GM18505 (cell line): ENCODE results near the gene ANKRD55.

Experiments used
- ATAC-seq: cut with Tn5 transposase; IDR thresholded peaks from one replicate; pipeline ENCODE4 v1.9.1; 2021; ENCODE audit not compliant: unreplicated experiment
- POLR2A ChIP-seq: IDR thresholded peaks from 4 replicates; pipeline ENCODE4 v1.6.1; 2011; ENCODE audit warnings: borderline replicate concordance; ENCODE audit not compliant: insufficient read depth, insufficient read length; ENCODE audit errors: extremely low read depth

ANKRD55 gene

DNA sequence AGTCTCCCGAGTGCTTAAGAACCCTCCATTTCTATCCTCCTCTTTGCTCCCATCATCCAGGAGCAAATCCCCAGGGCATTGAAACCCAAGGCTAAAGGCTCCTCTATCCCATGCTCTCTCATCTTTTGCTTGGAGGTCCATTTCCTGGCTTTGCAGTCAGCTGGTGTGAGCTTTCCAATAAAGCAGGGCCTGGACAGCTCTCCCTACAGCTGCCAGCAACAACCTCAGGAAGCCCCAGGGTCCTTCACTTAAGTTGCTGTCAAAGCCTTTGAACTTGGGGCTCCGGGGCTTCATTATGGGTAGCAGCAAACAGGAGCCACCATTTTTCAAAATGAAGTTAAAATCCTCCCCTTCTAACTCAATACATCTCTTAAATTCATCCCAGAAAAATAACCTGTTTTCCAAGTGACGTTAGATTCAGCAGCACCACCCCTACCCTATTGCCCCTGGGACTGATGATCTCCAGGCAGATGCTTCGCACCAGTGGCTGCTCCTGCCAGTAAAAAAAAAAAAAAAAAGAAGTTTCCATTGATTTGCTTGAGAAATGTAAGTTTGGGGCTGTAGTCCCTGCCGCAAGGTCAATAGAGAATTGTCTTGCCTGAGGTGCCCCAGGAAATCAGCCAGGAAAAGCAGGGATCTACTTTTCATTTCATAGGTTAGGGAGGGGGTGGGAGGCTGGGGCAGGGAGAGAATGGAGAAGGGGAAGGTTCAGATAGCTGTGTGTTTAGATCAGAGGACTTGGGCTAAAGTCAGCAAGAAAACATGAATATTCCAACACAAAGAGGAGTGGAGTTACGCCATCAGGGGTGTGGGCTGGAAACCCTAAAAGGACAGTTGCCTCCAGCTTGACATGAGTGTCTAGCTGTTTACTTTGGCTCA lies 154.6 kb downstream of the ANKRD55 start:
- TF ChIP-seq POLR2A = no peak
- ATAC-seq = no peak

DNA sequence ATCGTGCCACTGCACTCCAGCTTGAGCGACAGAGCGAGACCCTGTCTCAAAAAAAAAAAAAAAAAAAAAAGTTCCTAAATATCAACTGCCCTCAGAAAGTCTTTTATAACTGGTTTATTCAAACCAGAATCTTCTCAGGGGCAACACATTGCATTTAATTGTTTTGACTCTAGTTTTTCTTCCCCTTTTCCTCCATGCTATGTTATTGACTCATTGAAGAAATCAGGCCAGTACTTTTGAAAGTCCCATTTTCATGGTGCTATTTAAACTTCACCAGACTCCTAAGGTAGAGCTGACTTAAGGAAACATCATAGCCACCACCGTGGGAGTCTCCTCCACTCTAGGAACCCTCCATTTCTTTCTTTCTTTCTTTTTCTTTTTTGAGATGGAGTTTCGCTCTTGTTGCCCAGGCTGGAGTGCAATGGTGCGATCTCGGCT lies 155.3 kb downstream of the ANKRD55 start:
- ATAC-seq = no peak
- TF ChIP-seq POLR2A = no peak

DNA sequence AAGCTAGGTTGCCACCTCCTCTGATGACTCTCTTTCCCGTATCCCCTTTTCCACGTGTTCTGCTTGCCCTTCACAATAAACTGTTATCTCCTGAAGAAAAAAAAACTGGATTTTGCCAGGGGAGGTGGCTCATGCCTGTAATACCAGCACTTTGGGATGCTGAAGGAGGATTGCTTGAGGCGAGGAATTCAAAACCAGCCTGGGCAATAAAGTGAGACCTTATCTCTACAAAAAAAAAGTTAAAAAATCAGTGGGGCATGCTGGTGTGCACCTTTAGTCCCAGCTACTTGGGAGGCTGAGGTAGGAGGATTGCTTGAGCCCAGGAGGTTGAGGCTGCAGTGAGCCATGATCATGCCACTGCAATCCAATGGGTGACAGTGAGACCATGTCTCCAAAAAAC lies 156.6 kb downstream of the ANKRD55 start:
- no peak for TF ChIP-seq POLR2A
- no peak for ATAC-seq

DNA sequence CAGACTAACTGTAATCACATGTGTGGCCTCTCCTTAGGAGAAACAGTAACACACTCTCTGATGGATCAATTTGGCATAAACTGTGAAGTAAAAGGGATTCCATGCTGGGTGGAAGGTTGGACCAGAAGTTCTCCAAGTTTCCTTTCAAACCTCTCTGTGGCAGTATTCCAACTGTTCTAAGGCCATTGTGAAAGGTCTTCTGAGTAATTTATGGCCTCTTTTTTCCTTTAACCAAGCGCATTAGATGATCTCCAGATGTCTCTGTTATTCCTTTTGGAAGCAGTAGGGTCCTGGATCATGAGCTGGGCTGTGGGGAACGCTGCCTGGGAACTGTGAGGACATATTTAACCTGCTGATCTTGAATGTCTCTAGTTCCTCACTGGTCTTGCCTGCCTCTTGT lies 157.8 kb downstream of the ANKRD55 start:
- no peak for TF ChIP-seq POLR2A
- ATAC-seq = no peak

DNA sequence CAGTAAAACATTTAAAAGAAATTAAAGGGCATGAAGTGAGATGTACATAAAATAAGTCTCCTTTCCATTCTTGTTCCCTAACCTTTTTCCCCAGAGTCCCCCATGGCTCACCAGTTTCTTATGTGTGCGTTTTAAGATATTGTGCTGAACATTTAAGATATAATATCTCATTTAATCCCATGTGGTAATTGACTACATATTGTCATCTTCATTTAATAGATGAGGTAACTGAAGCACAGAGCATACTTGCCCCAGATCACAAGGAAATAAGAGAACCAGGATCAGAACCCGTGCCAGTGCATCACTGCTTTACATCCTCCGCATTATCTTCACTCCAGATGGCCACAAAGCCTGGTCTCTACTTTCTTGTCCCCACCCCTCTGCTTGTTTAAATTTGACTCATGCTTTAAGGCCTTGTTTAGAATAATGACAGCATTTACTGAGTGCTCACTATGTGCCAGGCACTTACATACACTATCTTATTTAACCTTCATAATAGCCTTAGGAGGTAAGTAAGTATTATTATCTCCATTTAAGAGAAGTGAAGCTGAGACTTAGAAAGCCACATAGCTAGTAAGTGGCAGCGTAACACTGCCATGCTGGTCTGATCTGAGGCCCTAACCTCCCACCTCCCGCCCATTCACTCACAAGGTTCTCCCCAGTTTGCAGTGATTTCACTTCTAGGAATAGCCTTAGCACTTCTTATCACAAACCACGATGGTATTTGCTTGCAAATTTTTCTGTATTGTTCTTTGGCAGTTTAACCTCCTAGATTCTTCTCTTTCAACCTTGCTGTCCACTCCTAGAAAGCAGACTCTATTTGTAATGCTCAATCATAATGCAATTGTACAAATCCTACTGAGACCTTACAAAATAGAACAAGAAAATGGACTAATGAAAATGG lies 160.0 kb downstream of the ANKRD55 start:
- no peak for ATAC-seq
- no peak for TF ChIP-seq POLR2A

DNA sequence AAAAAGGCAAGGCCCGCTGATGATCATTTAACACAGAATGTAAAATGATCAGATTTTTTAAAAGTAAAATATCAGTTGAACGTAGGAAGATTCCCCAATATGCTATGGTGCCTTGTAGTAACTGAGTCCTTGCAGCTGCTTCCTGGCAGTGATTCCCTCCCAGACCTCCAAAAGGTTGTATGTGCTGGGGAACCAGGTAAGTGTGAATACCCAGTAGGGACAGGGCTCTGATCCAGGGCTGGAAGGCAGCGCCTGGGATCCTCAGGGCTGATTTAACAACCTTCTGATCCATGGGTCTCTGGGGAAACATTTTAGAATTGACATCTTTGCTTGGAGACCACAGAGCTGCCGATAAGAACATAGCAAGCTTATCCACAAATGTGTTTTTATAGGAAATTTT lies 161.7 kb downstream of the ANKRD55 start:
- no peak for ATAC-seq

DNA sequence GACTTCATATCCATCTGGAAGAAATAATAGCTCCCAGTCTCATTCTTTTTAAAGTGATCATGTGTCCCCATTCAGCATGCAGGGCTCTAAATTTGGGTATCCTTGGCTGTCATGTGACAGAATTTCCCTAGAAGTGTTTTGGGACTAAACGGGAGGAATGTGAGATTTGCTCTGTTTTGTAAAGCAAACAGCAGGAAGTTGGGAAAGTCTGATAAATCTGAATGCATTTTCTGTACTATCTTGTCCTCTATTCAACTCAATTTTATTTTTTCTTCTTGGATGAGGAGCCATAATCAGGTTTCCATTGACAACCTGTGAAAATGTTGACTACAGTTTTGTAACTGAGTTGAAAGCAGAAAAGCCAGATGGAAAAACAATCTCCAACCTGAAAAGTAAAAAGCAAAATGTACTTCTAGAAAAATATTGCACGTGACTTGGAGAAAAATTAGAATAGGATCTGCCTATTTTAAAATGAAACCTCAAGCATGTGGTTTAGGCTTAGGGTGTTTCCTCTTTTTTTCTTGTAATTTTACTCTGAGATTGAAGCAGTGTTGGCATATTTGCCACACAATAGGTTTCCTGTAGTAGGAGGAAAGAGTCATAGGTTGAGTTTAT lies 162.2 kb downstream of the ANKRD55 start:
- no peak for ATAC-seq
- TF ChIP-seq POLR2A = no peak

More for the DNA sequence above, 161.7 kb downstream of the ANKRD55 start:
- no peak for TF ChIP-seq POLR2A

DNA sequence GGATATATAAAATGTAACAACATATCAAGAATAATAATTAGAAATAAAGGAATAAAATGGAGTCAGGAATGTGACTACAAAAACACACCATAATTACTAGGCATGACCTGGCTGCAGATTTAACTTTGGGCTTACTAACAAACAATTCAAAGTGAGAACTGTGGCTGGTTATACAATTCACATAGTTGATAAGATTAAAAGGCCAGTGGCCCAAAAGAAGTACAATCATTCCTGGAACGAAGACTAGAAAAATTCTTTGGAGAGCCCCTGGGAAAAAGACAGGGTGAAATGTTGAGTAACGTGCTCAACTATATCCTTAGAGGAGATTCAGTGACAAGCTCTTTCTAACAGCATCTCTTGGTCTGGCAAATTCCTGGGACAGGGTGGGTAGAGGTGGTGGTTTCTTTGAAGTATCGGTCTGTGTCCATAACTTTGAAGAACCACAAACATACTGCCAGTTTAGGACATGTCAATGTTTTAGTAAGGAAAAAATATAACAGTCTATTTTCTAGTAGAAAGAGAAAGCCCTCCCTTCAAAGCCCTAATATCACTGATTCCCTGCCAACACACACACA lies 163.4 kb downstream of the ANKRD55 start:
- no peak for ATAC-seq
- no peak for TF ChIP-seq POLR2A

DNA sequence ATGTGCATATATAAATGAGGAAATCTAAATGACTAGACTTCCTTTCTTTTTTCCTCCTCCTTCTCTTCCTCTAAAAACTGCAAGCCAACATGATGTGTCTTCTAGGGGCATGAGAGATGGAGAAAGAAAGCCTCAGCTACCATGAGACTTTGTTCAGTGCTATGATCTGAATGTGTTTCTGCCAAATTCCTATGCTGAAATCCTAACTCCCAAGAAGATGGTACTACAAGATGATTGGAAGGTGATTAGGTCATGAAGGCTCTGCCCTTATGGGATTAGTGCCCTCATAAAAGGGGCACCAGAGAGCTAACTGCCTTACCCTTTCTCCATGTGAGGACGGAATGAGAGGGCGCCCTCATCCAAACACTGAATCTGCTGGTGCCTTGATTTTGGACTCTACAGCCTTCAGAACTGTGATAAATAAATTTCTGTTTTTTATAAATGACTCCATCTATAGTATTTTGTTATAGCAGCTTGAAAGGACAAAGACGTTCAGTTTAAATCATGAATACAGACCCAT lies 166.1 kb downstream of the ANKRD55 start:
- ATAC-seq = no peak
- no peak for TF ChIP-seq POLR2A

DNA sequence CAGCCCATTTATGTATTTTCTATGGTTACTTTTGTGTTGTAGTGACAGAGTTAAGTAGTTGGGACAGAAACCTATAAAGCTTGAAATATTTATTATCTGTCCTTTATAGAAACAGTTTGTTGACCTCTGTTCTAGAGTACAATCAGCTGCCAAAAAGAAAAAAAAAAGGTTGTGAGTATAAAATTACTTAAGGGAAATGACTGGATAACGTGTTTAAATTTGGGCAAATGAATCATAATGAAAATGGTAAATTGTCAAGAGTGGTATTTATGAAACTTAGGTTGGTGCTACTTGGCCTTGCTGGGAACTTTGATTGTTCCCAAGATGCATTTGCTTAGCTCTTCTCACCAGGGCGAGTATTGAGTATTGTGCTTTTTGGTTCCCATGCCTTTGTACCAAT lies 168.1 kb downstream of the ANKRD55 start:
- ATAC-seq = no peak
- TF ChIP-seq POLR2A = no peak

DNA sequence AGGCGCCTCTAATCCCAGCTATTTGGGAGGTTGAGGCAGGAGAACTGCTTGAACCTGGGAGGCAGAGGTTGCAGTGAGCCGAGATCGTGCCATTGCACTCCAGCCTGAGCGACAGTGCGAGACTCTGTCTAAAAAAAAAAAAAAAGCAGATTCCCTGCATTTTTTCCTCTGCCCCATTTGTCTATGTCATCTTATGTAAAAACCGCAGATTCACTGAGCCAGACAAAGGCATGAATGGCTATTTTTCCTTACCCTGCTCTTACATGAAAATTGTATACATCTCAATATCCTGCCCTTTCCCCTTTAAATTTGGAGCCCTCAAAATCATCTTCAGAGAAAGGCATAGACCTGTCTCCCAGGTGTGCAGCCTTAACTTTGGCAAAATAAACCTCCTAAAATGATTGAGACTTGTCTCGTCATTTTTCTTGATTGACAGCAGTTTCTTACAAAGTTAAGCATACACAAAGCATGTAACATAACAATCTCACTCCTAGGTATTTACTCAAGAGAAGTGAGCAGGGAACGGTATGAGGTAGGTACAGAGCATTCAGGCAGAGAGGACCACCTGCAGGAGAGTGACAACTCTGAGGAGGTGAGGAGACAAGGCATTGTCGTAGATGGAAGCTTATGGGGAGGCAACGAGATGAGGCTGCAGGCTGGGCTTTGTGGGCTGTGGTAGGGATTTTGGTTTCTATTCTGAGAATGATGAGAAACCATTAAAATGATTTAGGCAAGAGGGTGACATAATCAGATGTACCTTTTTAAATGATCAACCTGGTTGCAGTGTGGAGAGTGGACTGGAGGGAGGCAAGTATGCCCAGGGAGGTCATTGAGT lies 172.6 kb downstream of the ANKRD55 start:
- TF ChIP-seq POLR2A = no peak
- no peak for ATAC-seq

DNA sequence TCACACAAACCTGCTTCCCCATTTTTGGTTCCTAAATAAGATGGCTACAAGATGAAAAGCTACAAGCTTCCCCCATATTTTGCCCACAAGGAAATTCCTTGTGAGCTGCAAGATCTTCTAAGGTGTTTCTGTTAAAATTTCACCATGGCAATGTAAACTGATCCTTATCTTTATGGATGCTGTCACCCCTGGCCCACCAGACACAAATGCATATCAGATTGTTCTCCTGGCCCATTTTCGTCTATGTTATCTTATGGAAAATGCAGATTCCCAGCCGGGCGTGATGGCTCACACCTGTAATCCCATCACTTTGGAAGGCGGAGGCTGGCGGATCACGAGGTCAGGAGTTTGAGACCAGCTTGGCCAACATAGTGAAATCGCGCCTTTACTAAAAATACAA lies 173.3 kb downstream of the ANKRD55 start:
- no peak for ATAC-seq
- TF ChIP-seq POLR2A = no peak
